ENCODE measurements around the gene SIX1.

DNA sequence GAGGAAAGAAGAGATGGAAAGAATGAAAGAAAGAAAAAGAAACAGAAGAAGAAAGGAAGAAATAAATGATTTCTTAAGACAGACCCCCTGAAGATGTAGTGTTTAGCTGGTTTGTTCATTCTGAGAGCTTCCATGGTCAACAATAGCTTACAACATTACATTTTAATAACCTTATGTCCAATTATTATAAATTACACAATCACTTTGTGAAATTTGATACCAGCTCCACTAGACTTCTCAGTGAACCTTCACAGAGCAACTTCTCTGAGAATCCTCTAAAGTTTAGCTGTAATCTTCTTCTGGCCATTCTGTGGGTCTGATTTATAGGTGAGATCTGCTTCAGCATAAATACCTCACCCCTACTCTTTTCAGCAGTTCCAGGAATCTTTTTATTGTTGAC, 27.9 kb downstream of the SIX1 start:
- TF ChIP-seq, protein P1, sequence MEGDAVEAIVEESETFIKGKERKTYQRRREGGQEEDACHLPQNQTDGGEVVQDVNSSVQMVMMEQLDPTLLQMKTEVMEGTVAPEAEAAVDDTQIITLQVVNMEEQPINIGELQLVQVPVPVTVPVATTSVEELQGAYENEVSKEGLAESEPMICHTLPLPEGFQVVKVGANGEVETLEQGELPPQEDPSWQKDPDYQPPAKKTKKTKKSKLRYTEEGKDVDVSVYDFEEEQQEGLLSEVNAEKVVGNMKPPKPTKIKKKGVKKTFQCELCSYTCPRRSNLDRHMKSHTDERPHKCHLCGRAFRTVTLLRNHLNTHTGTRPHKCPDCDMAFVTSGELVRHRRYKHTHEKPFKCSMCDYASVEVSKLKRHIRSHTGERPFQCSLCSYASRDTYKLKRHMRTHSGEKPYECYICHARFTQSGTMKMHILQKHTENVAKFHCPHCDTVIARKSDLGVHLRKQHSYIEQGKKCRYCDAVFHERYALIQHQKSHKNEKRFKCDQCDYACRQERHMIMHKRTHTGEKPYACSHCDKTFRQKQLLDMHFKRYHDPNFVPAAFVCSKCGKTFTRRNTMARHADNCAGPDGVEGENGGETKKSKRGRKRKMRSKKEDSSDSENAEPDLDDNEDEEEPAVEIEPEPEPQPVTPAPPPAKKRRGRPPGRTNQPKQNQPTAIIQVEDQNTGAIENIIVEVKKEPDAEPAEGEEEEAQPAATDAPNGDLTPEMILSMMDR (IDR thresholded peaks at IDR 0.05) = no peak
- TF ChIP-seq, protein P2, sequence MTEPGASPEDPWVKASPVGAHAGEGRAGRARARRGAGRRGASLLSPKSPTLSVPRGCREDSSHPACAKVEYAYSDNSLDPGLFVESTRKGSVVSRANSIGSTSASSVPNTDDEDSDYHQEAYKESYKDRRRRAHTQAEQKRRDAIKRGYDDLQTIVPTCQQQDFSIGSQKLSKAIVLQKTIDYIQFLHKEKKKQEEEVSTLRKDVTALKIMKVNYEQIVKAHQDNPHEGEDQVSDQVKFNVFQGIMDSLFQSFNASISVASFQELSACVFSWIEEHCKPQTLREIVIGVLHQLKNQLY (CRISPR knock-in tag; IDR thresholded peaks at IDR 0.05) = no peak
- TF ChIP-seq JUN (CRISPR knock-in tag; IDR thresholded peaks at IDR 0.05) = no peak
- TF ChIP-seq CREB1 (CRISPR knock-in tag; IDR thresholded peaks at IDR 0.05) = no peak
- no peak for TF ChIP-seq HMGA2 (CRISPR knock-in tag; IDR thresholded peaks at IDR 0.05)
- TF ChIP-seq RELA (CRISPR knock-in tag; IDR thresholded peaks at IDR 0.05; ENCODE audit: borderline replicate concordance) = no peak

All from WTC11 (cell line).